ENCODE data around the gene OR52A5.

DNA sequence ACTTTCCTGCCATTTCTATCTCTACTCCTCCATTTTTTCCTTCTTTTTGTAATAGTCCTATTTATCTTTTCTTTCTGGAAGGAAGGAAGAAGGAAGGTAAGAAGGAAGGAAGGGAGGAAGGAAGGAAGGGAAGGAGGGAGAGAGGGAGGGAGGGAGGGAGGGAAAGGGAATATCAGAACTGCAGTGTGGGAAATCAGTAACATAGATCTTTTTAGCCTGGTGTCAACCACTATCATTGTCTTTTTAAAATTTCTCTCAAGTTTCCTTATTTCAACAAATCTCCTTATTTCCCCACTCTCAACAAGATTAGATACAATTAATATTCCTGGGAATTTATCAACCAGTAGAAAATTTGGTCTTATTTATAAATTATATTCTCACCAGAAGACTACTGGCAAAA, 35.1 kb downstream of the OR52A5 start:
- TF ChIP-seq NRF1 (IDR thresholded peaks at IDR 0.05; ENCODE audit: low read depth, low read length) (no peak), SMC3 (IDR thresholded peaks at IDR 0.05; ENCODE audit: low read depth, low read length) (no peak), TAF1 (IDR thresholded peaks at IDR 0.05; ENCODE audit: borderline replicate concordance, low read depth, low read length) (no peak), YY1 (IDR thresholded peaks at IDR 0.05; ENCODE audit: low read depth) (no peak), RAD21 (IDR thresholded peaks at IDR 0.05; ENCODE audit: low read length) (no peak), POLR2AphosphoS5 (IDR thresholded peaks at IDR 0.05; ENCODE audit: low read depth, low read length) (no peak), GABPA (IDR thresholded peaks at IDR 0.05; ENCODE audit: low read depth) (no peak)
- TF ChIP-seq, protein P1, sequence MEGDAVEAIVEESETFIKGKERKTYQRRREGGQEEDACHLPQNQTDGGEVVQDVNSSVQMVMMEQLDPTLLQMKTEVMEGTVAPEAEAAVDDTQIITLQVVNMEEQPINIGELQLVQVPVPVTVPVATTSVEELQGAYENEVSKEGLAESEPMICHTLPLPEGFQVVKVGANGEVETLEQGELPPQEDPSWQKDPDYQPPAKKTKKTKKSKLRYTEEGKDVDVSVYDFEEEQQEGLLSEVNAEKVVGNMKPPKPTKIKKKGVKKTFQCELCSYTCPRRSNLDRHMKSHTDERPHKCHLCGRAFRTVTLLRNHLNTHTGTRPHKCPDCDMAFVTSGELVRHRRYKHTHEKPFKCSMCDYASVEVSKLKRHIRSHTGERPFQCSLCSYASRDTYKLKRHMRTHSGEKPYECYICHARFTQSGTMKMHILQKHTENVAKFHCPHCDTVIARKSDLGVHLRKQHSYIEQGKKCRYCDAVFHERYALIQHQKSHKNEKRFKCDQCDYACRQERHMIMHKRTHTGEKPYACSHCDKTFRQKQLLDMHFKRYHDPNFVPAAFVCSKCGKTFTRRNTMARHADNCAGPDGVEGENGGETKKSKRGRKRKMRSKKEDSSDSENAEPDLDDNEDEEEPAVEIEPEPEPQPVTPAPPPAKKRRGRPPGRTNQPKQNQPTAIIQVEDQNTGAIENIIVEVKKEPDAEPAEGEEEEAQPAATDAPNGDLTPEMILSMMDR (IDR thresholded peaks at IDR 0.05), result no peak

Measured in SK-N-SH (cell line).